ENCODE results near the gene MIGA2.

The MIGA2 gene

DNA sequence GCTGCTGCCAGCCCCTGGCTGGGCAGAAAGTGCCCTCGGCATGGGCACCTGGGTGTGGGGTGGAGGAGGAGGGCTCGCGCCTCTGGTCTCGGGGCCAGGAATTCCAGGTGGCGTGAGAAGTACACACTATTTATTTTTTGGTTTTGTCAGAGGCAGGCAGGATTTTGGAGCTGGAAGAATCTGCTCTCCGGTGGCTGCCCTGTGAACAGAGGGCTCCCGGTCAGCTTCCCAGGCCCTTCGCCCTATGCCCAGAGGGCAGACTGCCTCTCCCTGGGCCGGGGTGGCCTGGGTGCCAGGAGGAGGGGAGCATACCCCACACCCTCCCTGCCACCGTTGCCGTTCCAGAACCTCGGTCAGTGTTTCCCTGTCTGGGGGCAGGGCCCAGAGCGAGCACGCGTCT, 52.8 kb downstream of the MIGA2 start:
- CTCF ChIA-PET, result interaction anchor here (1.2 kb wide), 1 partner anchor 15 kb away, joined by 3 read pairs; no protein-coding TSS in a partner anchor

DNA sequence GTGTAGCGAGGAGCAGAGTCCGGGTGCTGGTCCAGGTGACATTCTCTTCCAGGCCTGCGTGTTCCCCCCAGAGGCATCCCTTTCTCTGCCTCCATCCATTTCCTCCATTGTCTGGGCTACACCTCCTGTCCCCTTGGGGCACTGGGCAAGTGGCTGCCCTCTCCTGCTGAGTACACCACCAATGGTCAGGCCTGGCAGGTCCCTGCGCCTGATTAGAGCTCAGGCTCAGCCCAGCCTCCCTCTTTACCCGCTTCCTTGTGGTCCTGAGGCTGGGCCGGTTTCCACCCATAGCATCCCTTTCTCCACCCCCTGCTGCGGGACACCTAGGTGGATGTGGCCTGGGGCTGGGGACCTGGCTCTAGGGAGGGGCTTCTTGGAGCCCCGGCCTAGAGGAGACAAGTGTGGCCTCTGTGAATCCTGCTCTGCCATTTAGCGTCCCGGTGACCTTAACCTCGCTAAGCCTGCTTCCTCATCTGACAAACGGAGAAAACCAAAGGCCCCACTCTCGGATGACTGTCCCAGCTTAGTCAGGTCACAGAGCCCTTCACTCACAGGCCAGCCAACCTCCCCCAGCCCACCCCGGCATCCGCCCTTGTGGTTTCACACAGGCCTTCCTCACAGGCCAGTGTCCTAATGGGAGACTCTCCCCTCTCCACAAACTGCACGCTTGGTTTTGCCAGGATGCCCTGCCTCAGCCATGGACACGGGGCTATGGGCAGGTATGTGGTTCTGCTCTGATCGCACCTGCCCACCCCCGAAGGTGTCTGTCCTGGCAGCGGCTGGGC, 57.4 kb downstream of the MIGA2 start:
- no peaks in the 10 kb centered on the region for H3K4me1 ChIP-seq (ENCODE audit: control extremely low read depth in 1 of 4, control insufficient read depth in 4 of 4, insufficient read depth in 4 of 4, low read length in 3 of 4)
- CTCF ChIA-PET, result no interaction called here
- H3K27ac ChIP-seq (ENCODE audit: insufficient read depth in 1 of 2, low read depth in 1 of 2, low read length in 2 of 2, poor library complexity in 1 of 2, severe bottlenecking in 2 of 2), result no peak overlapping the region
- no peak for DNase-seq
- H3K4me3 ChIP-seq (ENCODE audit: control insufficient read depth in 1 of 7, extremely low read depth in 1 of 7, insufficient read depth in 4 of 7, low read depth in 2 of 7, low read length in 6 of 7), result no peak overlapping the region
- no peaks in the 10 kb centered on the region for H3K9me3 ChIP-seq (ENCODE audit: control extremely low read depth in 1 of 5, control insufficient read depth in 4 of 5, insufficient read depth in 2 of 5, low read depth in 1 of 5, low read length in 4 of 5)
- H3K27me3 ChIP-seq (replicated peaks in 2 of 5; ENCODE audit: control insufficient read depth in 4 of 5, insufficient read depth in 5 of 5, low read length in 4 of 5), result no peaks in the 10 kb centered on the region
- POLR2A ChIA-PET, result no interaction called here
- 86% methylated on average over 18 of the region's 20 CpGs for WGBS (ENCODE audit: insufficient coverage)
- peaks cover 5 to 41% (median 21%) of the 10 kb centered on the region in 4 experiments for H3K36me3 ChIP-seq (ENCODE audit: control insufficient read depth in 4 of 4, insufficient read depth in 4 of 4, low read length in 3 of 4)

More for the DNA sequence above, 52.8 kb downstream of the MIGA2 start:
- Histone ChIP-seq H3K27ac (ENCODE audit: insufficient read depth in 1 of 2, low read depth in 1 of 2, low read length in 2 of 2, poor library complexity in 1 of 2, severe bottlenecking in 2 of 2) (no peak overlapping the region), H3K4me1 (ENCODE audit: control extremely low read depth in 1 of 4, control insufficient read depth in 4 of 4, insufficient read depth in 4 of 4, low read length in 3 of 4) (no peaks in the 10 kb centered on the region), H3K27me3 (replicated peaks in 2 of 5; ENCODE audit: control insufficient read depth in 4 of 5, insufficient read depth in 5 of 5, low read length in 4 of 5) (no peaks in the 10 kb centered on the region), H3K9me3 (ENCODE audit: control extremely low read depth in 1 of 5, control insufficient read depth in 4 of 5, insufficient read depth in 2 of 5, low read depth in 1 of 5, low read length in 4 of 5) (no peaks in the 10 kb centered on the region), H3K36me3 (ENCODE audit: control insufficient read depth in 4 of 4, insufficient read depth in 4 of 4, low read length in 3 of 4) (peaks cover 10 to 58% (median 44%) of the 10 kb centered on the region in 4 experiments), H3K4me3 (ENCODE audit: control insufficient read depth in 1 of 7, extremely low read depth in 1 of 7, insufficient read depth in 4 of 7, low read depth in 2 of 7, low read length in 6 of 7) (no peak overlapping the region)
- POLR2A ChIA-PET, result no interaction called here
- no peak for DNase-seq
- 98% methylated on average over 8 of the region's 15 CpGs for WGBS (ENCODE audit: insufficient coverage)

DNA sequence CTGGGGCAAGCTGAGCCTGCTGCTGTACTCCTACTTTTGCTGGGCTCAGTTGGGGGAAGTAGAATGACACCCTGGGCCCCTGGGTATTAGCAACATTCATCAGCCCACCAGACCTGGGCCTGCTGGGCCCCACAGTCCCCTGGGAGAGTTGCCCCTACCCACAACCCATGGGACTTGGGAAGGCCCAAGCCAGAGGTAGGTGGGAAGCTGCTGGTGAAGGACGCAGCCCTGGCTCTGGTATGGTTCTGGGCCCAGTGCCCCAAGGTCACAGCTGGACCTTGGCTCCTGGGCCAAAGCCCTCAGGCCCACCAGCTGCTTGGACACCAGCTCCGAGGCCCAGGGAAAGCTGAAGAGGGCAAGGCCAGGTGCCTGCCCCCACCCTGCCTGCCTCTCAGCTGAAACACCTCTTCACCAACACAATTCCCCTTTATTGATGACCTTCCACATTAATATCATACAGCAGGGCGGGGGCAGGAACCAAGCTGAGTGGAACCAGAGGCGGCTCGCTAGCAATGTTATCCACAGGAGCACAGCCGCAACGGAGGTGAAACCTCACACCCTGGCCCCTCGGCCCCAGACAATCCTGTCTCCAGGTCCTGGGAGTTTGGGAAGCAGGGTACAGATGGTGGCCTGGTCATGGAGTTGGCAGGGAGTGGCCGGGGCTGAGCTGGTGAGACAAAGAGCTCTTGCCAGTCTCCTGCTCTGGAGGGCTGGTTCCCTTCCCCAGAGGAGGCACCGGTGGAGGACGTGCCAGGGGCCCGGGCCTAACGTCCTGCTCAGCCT, 58.2 kb downstream of the MIGA2 start:
- no peak overlapping the region for H3K4me3 ChIP-seq (ENCODE audit: control insufficient read depth in 1 of 7, extremely low read depth in 1 of 7, insufficient read depth in 4 of 7, low read depth in 2 of 7, low read length in 6 of 7)
- H3K9me3 ChIP-seq (ENCODE audit: control extremely low read depth in 1 of 5, control insufficient read depth in 4 of 5, insufficient read depth in 2 of 5, low read depth in 1 of 5, low read length in 4 of 5), result no peaks in the 10 kb centered on the region
- ChIA-PET POLR2A (no interaction called here), CTCF (interaction anchor here (0.8 kb wide), 1 partner anchor 12 kb away, joined by 4 read pairs; no protein-coding TSS in a partner anchor)
- H3K36me3 ChIP-seq (ENCODE audit: control insufficient read depth in 4 of 4, insufficient read depth in 4 of 4, low read length in 3 of 4), result peaks cover 2 to 34% (median 17%) of the 10 kb centered on the region in 4 experiments
- no peak overlapping the region for H3K27ac ChIP-seq (ENCODE audit: insufficient read depth in 1 of 2, low read depth in 1 of 2, low read length in 2 of 2, poor library complexity in 1 of 2, severe bottlenecking in 2 of 2)
- no peaks in the 10 kb centered on the region for H3K4me1 ChIP-seq (ENCODE audit: control extremely low read depth in 1 of 4, control insufficient read depth in 4 of 4, insufficient read depth in 4 of 4, low read length in 3 of 4)
- WGBS (ENCODE audit: insufficient coverage), result 100% methylated on average over 11 of the region's 13 CpGs
- DNase-seq, result no peak
- no peaks in the 10 kb centered on the region for H3K27me3 ChIP-seq (replicated peaks in 2 of 5; ENCODE audit: control insufficient read depth in 4 of 5, insufficient read depth in 5 of 5, low read length in 4 of 5)

DNA sequence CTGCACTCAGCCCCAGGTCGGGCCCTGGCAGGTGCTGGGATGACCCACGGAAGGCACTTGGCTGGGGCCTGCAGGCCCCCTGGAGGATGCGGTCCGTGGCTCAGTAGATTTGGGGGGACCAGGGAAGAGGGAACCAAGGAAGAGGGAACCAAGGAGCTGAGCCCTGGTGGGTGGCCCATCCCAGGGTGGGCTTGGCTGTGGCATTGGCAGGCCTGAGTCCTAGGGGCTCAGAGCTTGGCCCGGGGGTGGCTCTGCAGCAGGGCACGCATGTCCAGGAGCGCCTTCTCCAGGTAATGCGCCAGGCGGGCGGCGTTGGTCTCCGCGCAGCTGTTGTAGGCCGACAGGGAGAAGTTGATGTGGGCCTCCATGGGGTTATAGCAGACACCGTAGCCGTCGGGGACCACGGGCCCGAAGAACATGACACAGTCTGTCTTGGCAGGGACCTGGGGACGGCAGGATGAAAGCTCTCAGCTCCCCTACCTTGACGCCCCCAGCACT, 58.8 kb downstream of the MIGA2 start:
- ChIA-PET POLR2A (no interaction called here), CTCF (interaction anchor here (0.8 kb wide), 1 partner anchor 13 kb away, joined by 4 read pairs; no protein-coding TSS in a partner anchor)
- Histone ChIP-seq H3K9me3 (ENCODE audit: control extremely low read depth in 1 of 5, control insufficient read depth in 4 of 5, insufficient read depth in 2 of 5, low read depth in 1 of 5, low read length in 4 of 5) (no peaks in the 10 kb centered on the region), H3K4me3 (ENCODE audit: control insufficient read depth in 1 of 7, extremely low read depth in 1 of 7, insufficient read depth in 4 of 7, low read depth in 2 of 7, low read length in 6 of 7) (no peak overlapping the region), H3K27ac (ENCODE audit: insufficient read depth in 1 of 2, low read depth in 1 of 2, low read length in 2 of 2, poor library complexity in 1 of 2, severe bottlenecking in 2 of 2) (no peak overlapping the region), H3K4me1 (ENCODE audit: control extremely low read depth in 1 of 4, control insufficient read depth in 4 of 4, insufficient read depth in 4 of 4, low read length in 3 of 4) (no peaks in the 10 kb centered on the region), H3K36me3 (ENCODE audit: control insufficient read depth in 4 of 4, insufficient read depth in 4 of 4, low read length in 3 of 4) (peaks cover 0 to 33% (median 12%) of the 10 kb centered on the region in 4 experiments), H3K27me3 (replicated peaks in 2 of 5; ENCODE audit: control insufficient read depth in 4 of 5, insufficient read depth in 5 of 5, low read length in 4 of 5) (no peaks in the 10 kb centered on the region)
- DNase-seq, result no peak
- WGBS (ENCODE audit: insufficient coverage), result 95% methylated on average over 15 of the region's 21 CpGs

DNA sequence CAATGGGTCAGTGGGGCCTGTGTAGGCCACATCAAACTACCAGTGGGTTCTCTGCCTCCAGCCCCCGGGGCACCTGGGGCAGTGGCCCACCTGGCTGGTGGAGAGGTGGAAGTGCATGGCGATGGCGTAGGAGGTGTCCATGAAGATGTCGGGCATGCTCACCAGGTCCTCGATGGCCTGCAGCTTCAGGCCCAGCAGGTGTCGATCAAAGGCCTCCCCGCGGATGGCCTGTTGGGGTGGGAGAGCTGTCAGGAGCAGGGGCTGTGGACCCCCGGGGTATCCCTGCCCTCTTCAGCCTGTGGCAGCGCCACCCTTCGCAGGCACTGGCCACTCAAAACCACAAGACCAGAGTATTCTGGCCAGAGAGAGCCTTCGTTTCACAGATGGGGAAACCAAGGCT, 59.5 kb downstream of the MIGA2 start:
- H3K36me3 ChIP-seq (ENCODE audit: control insufficient read depth in 4 of 4, insufficient read depth in 4 of 4, low read length in 3 of 4), result peaks cover 0 to 28% (median 8%) of the 10 kb centered on the region in 4 experiments
- H3K4me3 ChIP-seq (ENCODE audit: control insufficient read depth in 1 of 7, extremely low read depth in 1 of 7, insufficient read depth in 4 of 7, low read depth in 2 of 7, low read length in 6 of 7), result no peak overlapping the region
- no peaks in the 10 kb centered on the region for H3K4me1 ChIP-seq (ENCODE audit: control extremely low read depth in 1 of 4, control insufficient read depth in 4 of 4, insufficient read depth in 4 of 4, low read length in 3 of 4)
- no peak for DNase-seq
- CTCF ChIA-PET, result no interaction called here
- no peaks in the 10 kb centered on the region for H3K27me3 ChIP-seq (replicated peaks in 2 of 5; ENCODE audit: control insufficient read depth in 4 of 5, insufficient read depth in 5 of 5, low read length in 4 of 5)
- POLR2A ChIA-PET, result no interaction called here
- H3K27ac ChIP-seq (ENCODE audit: insufficient read depth in 1 of 2, low read depth in 1 of 2, low read length in 2 of 2, poor library complexity in 1 of 2, severe bottlenecking in 2 of 2), result no peak overlapping the region
- 97% methylated on average over 8 of the region's 12 CpGs for WGBS (ENCODE audit: insufficient coverage)
- H3K9me3 ChIP-seq (ENCODE audit: control extremely low read depth in 1 of 5, control insufficient read depth in 4 of 5, insufficient read depth in 2 of 5, low read depth in 1 of 5, low read length in 4 of 5), result no peaks in the 10 kb centered on the region

DNA sequence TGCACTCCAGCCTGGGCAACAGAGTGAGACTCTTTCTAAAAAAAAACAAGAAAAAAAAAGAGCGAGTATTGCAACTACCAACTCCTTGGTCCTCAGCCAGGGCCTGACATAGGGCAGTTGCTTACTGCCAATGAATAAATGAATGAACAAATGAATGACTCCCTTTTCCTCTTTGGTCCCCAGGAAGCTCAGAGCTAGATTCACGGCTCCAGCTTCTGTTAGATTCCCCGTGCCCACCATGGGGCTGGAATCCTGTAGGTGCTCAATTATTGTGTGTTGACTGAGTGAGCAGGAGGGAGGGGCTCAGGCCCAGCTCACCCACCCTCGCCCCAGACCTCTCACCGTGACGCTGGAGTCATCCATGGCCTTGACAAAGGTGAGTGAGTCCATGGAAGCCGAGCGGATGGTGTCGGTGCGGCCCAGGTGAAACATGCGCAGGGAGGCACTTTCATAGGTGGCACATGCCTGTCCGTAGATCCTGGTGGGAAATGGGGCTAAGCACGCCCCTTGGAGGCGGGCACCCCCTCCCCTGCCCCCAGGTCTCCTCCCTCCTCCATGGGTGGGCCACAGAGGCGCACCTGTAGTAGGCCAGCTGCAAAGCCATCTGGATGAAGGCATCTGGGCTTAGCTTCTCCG, 61.4 kb downstream of the MIGA2 start:
- POLR2A ChIA-PET, result interaction anchor here (0.6 kb wide), 1 partner anchor 28 kb away, joined by 3 read pairs; no protein-coding TSS in a partner anchor
- no peaks in the 10 kb centered on the region for H3K4me1 ChIP-seq (ENCODE audit: control extremely low read depth in 1 of 4, control insufficient read depth in 4 of 4, insufficient read depth in 4 of 4, low read length in 3 of 4)
- peaks cover 0 to 28% (median 8%) of the 10 kb centered on the region in 4 experiments for H3K36me3 ChIP-seq (ENCODE audit: control insufficient read depth in 4 of 4, insufficient read depth in 4 of 4, low read length in 3 of 4)
- CTCF ChIA-PET, result interaction anchor here (0.9 to 1.0 kb wide), 2 partner anchors 12 to 91 kb away, joined by 3 read pairs; no protein-coding TSS in a partner anchor
- WGBS (ENCODE audit: insufficient coverage), result 92% methylated on average over 11 of the region's 16 CpGs
- H3K27ac ChIP-seq (ENCODE audit: insufficient read depth in 1 of 2, low read depth in 1 of 2, low read length in 2 of 2, poor library complexity in 1 of 2, severe bottlenecking in 2 of 2), result no peak overlapping the region
- no peaks in the 10 kb centered on the region for H3K27me3 ChIP-seq (replicated peaks in 2 of 5; ENCODE audit: control insufficient read depth in 4 of 5, insufficient read depth in 5 of 5, low read length in 4 of 5)
- H3K4me3 ChIP-seq (ENCODE audit: control insufficient read depth in 1 of 7, extremely low read depth in 1 of 7, insufficient read depth in 4 of 7, low read depth in 2 of 7, low read length in 6 of 7), result no peak overlapping the region
- DNase-seq, result no peak
- no peaks in the 10 kb centered on the region for H3K9me3 ChIP-seq (ENCODE audit: control extremely low read depth in 1 of 5, control insufficient read depth in 4 of 5, insufficient read depth in 2 of 5, low read depth in 1 of 5, low read length in 4 of 5)

Measured in common myeloid progenitor, CD34-positive (primary cell).